ENCODE results near the gene TOMM20L.

- TF ChIP-seq SIN3A (conservative IDR thresholded peaks at IDR 0.05 in 1 of 2, IDR thresholded peaks at IDR 0.05 in 1 of 2; ENCODE audit: low read depth in 1 of 2, low read length in 2 of 2) (no peak), ZNF274 (IDR thresholded peaks at IDR 0.05; ENCODE audit: borderline replicate concordance, extremely low read depth, low read length) (no peak), MAX (IDR thresholded peaks at IDR 0.05) (no peak), POLR2A (IDR thresholded peaks at IDR 0.05; ENCODE audit: control extremely low read depth in 1 of 2, low read depth in 2 of 2, low read length in 2 of 2) (no peak), GABPA (IDR thresholded peaks at IDR 0.05; ENCODE audit: borderline replicate concordance, insufficient read depth, low read length) (no peak), ASH2L (IDR thresholded peaks at IDR 0.05; ENCODE audit: low read length) (no peak), HDAC2 (IDR thresholded peaks at IDR 0.05; ENCODE audit: borderline replicate concordance in 1 of 2, low read depth in 2 of 2, low read length in 2 of 2) (no peak), CEBPB (IDR thresholded peaks at IDR 0.05; ENCODE audit: low read depth, low read length) (no peak), EZH2 (IDR thresholded peaks at IDR 0.05; ENCODE audit: low read depth, low read length, severe bottlenecking) (no peak), POLR2AphosphoS5 (IDR thresholded peaks at IDR 0.05; ENCODE audit: low read depth, low read length) (no peak), SP1 (IDR thresholded peaks at IDR 0.05; ENCODE audit: low read depth, low read length) (no peak), MAFK (IDR thresholded peaks at IDR 0.05; ENCODE audit: low read depth, low read length) (no peak)
- TF ChIP-seq, protein P1, sequence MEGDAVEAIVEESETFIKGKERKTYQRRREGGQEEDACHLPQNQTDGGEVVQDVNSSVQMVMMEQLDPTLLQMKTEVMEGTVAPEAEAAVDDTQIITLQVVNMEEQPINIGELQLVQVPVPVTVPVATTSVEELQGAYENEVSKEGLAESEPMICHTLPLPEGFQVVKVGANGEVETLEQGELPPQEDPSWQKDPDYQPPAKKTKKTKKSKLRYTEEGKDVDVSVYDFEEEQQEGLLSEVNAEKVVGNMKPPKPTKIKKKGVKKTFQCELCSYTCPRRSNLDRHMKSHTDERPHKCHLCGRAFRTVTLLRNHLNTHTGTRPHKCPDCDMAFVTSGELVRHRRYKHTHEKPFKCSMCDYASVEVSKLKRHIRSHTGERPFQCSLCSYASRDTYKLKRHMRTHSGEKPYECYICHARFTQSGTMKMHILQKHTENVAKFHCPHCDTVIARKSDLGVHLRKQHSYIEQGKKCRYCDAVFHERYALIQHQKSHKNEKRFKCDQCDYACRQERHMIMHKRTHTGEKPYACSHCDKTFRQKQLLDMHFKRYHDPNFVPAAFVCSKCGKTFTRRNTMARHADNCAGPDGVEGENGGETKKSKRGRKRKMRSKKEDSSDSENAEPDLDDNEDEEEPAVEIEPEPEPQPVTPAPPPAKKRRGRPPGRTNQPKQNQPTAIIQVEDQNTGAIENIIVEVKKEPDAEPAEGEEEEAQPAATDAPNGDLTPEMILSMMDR (IDR thresholded peaks at IDR 0.05; ENCODE audit: control extremely low read depth in 1 of 3, insufficient read depth in 1 of 3, low read depth in 1 of 3, low read length in 3 of 3): no peak
Observed at GRCh38 chr14:58430156-58430555, 34.4 kb downstream of the TOMM20L start.
